Measurements from ENCODE around the gene ANKRD34A. TPM values are rescaled to one million over a fixed set of nuclear protein-coding genes. Genes with fewer than 3 reads are reported as not detected.

The ANKRD34A gene
- total and polyA plus RNA-seq, 2 of the 8 experiments (the other 6 are each of a cell fraction or from before 2014, with no cell fraction given), result 0.15 to 0.20 TPM

DNA sequence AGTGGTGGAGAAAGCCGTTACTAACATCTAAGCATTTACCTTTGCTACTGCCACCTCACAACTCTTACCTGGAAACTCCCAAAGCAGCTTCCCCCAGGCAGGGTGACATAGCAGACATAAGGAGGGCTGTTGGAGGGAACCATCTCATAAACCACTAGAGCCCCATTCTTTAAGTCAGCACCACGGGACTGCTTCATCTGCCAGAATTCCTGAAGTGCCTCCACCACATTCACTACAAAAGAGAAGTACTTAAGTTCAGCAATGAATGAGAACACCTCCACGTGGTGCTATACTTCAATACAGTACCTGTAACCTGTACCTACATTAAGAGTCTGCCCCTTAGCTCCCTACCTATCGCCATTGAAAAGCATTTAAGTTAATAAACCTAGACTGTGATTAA, 16.8 kb downstream of the ANKRD34A start (continued):
- TF ChIP-seq CHD1 (IDR thresholded peaks at IDR 0.05; ENCODE audit: low read depth, low read length) (no peak), TAF1 (IDR thresholded peaks at IDR 0.05; ENCODE audit: low read depth, low read length) (no peak), NANOG (IDR thresholded peaks at IDR 0.05; ENCODE audit: insufficient read depth, low read depth, low read length, poor library complexity, severe bottlenecking) (peak; percentile 67), POLR2AphosphoS5 (IDR thresholded peaks at IDR 0.05; ENCODE audit: low read depth, low read length) (no peak)
- TF ChIP-seq, protein P1, sequence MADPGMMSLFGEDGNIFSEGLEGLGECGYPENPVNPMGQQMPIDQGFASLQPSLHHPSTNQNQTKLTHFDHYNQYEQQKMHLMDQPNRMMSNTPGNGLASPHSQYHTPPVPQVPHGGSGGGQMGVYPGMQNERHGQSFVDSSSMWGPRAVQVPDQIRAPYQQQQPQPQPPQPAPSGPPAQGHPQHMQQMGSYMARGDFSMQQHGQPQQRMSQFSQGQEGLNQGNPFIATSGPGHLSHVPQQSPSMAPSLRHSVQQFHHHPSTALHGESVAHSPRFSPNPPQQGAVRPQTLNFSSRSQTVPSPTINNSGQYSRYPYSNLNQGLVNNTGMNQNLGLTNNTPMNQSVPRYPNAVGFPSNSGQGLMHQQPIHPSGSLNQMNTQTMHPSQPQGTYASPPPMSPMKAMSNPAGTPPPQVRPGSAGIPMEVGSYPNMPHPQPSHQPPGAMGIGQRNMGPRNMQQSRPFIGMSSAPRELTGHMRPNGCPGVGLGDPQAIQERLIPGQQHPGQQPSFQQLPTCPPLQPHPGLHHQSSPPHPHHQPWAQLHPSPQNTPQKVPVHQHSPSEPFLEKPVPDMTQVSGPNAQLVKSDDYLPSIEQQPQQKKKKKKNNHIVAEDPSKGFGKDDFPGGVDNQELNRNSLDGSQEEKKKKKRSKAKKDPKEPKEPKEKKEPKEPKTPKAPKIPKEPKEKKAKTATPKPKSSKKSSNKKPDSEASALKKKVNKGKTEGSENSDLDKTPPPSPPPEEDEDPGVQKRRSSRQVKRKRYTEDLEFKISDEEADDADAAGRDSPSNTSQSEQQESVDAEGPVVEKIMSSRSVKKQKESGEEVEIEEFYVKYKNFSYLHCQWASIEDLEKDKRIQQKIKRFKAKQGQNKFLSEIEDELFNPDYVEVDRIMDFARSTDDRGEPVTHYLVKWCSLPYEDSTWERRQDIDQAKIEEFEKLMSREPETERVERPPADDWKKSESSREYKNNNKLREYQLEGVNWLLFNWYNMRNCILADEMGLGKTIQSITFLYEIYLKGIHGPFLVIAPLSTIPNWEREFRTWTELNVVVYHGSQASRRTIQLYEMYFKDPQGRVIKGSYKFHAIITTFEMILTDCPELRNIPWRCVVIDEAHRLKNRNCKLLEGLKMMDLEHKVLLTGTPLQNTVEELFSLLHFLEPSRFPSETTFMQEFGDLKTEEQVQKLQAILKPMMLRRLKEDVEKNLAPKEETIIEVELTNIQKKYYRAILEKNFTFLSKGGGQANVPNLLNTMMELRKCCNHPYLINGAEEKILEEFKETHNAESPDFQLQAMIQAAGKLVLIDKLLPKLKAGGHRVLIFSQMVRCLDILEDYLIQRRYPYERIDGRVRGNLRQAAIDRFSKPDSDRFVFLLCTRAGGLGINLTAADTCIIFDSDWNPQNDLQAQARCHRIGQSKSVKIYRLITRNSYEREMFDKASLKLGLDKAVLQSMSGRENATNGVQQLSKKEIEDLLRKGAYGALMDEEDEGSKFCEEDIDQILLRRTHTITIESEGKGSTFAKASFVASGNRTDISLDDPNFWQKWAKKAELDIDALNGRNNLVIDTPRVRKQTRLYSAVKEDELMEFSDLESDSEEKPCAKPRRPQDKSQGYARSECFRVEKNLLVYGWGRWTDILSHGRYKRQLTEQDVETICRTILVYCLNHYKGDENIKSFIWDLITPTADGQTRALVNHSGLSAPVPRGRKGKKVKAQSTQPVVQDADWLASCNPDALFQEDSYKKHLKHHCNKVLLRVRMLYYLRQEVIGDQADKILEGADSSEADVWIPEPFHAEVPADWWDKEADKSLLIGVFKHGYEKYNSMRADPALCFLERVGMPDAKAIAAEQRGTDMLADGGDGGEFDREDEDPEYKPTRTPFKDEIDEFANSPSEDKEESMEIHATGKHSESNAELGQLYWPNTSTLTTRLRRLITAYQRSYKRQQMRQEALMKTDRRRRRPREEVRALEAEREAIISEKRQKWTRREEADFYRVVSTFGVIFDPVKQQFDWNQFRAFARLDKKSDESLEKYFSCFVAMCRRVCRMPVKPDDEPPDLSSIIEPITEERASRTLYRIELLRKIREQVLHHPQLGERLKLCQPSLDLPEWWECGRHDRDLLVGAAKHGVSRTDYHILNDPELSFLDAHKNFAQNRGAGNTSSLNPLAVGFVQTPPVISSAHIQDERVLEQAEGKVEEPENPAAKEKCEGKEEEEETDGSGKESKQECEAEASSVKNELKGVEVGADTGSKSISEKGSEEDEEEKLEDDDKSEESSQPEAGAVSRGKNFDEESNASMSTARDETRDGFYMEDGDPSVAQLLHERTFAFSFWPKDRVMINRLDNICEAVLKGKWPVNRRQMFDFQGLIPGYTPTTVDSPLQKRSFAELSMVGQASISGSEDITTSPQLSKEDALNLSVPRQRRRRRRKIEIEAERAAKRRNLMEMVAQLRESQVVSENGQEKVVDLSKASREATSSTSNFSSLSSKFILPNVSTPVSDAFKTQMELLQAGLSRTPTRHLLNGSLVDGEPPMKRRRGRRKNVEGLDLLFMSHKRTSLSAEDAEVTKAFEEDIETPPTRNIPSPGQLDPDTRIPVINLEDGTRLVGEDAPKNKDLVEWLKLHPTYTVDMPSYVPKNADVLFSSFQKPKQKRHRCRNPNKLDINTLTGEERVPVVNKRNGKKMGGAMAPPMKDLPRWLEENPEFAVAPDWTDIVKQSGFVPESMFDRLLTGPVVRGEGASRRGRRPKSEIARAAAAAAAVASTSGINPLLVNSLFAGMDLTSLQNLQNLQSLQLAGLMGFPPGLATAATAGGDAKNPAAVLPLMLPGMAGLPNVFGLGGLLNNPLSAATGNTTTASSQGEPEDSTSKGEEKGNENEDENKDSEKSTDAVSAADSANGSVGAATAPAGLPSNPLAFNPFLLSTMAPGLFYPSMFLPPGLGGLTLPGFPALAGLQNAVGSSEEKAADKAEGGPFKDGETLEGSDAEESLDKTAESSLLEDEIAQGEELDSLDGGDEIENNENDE (IDR thresholded peaks at IDR 0.05; ENCODE audit: insufficient replicate concordance, low read length), result no peak

All from H1 (cell line).